ENCODE data around the gene TMC1.

DNA sequence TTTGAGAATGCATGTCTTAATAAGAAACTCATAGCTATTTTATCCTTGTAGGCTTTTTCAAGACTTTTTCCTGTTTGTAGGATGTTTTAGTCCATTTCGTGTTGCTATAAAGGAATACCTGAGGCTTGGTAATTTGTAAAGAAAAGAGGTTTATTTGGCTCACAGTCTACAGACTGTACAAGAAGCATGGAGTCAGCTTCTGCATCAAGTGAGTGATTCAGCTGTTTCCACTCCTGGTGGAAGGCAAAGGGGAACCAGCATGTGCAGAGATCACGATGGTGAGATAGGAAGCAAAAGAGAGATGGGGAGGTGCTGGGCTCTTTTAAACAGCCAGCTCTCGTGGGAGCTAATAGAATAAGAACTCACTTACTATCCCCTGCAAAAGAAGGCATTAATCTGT is 254.2 kb downstream of the TMC1 start:
- TF ChIP-seq, protein P1, sequence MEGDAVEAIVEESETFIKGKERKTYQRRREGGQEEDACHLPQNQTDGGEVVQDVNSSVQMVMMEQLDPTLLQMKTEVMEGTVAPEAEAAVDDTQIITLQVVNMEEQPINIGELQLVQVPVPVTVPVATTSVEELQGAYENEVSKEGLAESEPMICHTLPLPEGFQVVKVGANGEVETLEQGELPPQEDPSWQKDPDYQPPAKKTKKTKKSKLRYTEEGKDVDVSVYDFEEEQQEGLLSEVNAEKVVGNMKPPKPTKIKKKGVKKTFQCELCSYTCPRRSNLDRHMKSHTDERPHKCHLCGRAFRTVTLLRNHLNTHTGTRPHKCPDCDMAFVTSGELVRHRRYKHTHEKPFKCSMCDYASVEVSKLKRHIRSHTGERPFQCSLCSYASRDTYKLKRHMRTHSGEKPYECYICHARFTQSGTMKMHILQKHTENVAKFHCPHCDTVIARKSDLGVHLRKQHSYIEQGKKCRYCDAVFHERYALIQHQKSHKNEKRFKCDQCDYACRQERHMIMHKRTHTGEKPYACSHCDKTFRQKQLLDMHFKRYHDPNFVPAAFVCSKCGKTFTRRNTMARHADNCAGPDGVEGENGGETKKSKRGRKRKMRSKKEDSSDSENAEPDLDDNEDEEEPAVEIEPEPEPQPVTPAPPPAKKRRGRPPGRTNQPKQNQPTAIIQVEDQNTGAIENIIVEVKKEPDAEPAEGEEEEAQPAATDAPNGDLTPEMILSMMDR (IDR thresholded peaks at IDR 0.05 in 4 of 5, conservative IDR thresholded peaks at IDR 0.05 in 1 of 5): no peak
- no peak for TF ChIP-seq POLR2A (IDR thresholded peaks at IDR 0.05)
